Measurements from ENCODE around the gene ZIC1. TPM values are rescaled to one million over a fixed set of nuclear protein-coding genes. Genes with fewer than 3 reads are reported as not detected.

The ZIC1 gene
- polyA plus RNA-seq, 4 donors: 0.03 TPM; not detected in 3

DNA sequence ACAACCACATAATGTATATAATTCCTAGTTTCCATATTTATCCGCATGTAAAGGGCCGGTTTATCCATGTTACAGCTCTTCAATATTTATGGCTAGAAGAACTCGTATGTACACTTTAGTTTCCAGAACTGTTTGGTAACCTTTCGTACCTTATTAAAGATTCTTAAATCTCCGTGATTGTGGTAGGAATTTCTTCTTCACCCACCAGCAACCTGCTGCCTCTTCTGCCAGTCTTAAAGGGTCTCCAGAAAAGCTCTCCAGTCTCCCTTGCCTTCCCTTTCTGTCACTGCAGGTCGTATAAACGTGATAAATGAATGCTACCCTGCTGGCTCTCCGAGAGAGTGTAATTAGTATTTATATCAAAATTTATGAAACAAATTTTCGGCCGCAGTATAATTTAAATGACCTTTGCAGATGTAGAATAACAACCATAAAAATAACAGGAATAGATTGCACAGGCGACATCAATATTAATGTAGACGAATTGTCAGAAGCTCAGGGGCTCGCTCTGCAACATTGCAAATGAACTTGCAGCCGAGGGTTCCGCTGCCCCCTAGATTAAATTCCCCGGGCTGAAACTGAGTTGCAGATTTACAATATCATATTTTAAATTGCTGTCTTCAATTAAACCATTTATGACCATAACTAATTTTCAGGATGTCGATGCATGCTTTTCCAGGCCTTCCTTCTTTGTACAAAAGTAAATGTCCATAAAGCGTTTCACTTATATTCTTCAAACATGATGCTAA, 5.4 kb downstream of the ZIC1 start:
- Histone ChIP-seq H3K4me1 (ENCODE audit: control insufficient read depth in 3 of 3, insufficient read depth in 2 of 3, low read depth in 1 of 3, low read length in 2 of 3) (peaks cover 0 to 19% (median 3%) of the 10 kb centered on the region in 3 donors), H3K27ac (ENCODE audit: low read depth in 1 of 3, low read length in 2 of 3) (no peak overlapping the region), H3K36me3 (ENCODE audit: control insufficient read depth in 3 of 3, insufficient read depth in 2 of 3, low read depth in 1 of 3, low read length in 3 of 3) (no peaks in the 10 kb centered on the region), H3K9me3 (ENCODE audit: control insufficient read depth in 2 of 2, insufficient read depth in 1 of 2, low read depth in 1 of 2, low read length in 1 of 2) (peaks cover 0 to 2% of the 10 kb centered on the region in 2 donors), H3K4me3 (ENCODE audit: low read depth in 1 of 3, low read length in 3 of 3) (no peak overlapping the region), H3K27me3 (ENCODE audit: control insufficient read depth in 3 of 3, insufficient read depth in 3 of 3, low read length in 3 of 3) (peaks cover 9 to 87% (median 58%) of the 10 kb centered on the region in 3 donors)
- FAIRE-seq (no peak), DNase-seq (no peak)
- 13 to 20% (median 14%) methylated on average over 18 of the region's 18 CpGs for whole genome bisulfite sequencing, 3 donors

GRCh38 chr3:147415286-147415685, 6.1 kb downstream of the ZIC1 start:
- Histone ChIP-seq H3K4me1 (ENCODE audit: control insufficient read depth in 3 of 3, insufficient read depth in 2 of 3, low read depth in 1 of 3, low read length in 2 of 3) (peaks cover 0 to 18% (median 3%) of the 10 kb centered on the region in 3 donors), H3K27ac (ENCODE audit: low read depth in 1 of 3, low read length in 2 of 3) (no peak overlapping the region), H3K27me3 (ENCODE audit: control insufficient read depth in 3 of 3, insufficient read depth in 3 of 3, low read length in 3 of 3) (peaks cover 9 to 87% (median 59%) of the 10 kb centered on the region in 3 donors), H3K4me3 (ENCODE audit: low read depth in 1 of 3, low read length in 3 of 3) (no peak overlapping the region), H3K36me3 (ENCODE audit: control insufficient read depth in 3 of 3, insufficient read depth in 2 of 3, low read depth in 1 of 3, low read length in 3 of 3) (no peaks in the 10 kb centered on the region), H3K9me3 (ENCODE audit: control insufficient read depth in 2 of 2, insufficient read depth in 1 of 2, low read depth in 1 of 2, low read length in 1 of 2) (peaks cover 0 to 9% of the 10 kb centered on the region in 2 donors)
- DNase-seq (no peak), FAIRE-seq (no peak)
- WGBS, 3 donors: 10 to 14% (median 13%) methylated on average over 6 of the region's 6 CpGs

DNA sequence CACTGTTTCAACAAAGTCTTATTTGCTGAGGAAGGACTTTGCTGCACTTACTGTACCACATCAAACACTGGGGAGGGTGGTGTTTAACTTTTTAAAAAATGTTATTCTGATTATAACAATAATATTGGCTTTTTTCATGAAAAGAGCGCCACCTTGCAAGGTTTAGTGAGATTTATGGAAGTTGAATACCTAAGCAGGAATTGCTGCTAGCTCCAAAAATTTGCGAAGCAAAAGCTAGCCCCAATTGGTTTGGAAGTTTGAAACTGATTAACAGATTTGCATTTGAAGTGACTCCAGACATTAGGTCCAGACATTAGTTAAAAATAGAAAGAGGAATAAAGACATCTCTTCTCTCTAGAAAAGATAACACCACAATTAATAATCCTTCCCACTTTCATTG, 6.7 kb downstream of the ZIC1 start:
- peaks cover 0 to 14% of the 10 kb centered on the region in 2 donors for H3K9me3 ChIP-seq (ENCODE audit: control insufficient read depth in 2 of 2, insufficient read depth in 1 of 2, low read depth in 1 of 2, low read length in 1 of 2)
- FAIRE-seq: no peak

GRCh38 chr3:147416931-147417330, 7.8 kb downstream of the ZIC1 start:
- 3 to 4% (median 4%) methylated on average over 1 of the region's 1 CpG for WGBS, 3 donors
- Histone ChIP-seq H3K27me3 (ENCODE audit: control insufficient read depth in 3 of 3, insufficient read depth in 3 of 3, low read length in 3 of 3) (peaks cover 4 to 87% (median 57%) of the 10 kb centered on the region in 3 donors), H3K9me3 (ENCODE audit: control insufficient read depth in 2 of 2, insufficient read depth in 1 of 2, low read depth in 1 of 2, low read length in 1 of 2) (peaks cover 0 to 20% of the 10 kb centered on the region in 2 donors), H3K4me1 (ENCODE audit: control insufficient read depth in 3 of 3, insufficient read depth in 2 of 3, low read depth in 1 of 3, low read length in 2 of 3) (peaks cover 0 to 9% (median 3%) of the 10 kb centered on the region in 3 donors), H3K4me3 (ENCODE audit: low read depth in 1 of 3, low read length in 3 of 3) (no peak overlapping the region), H3K27ac (ENCODE audit: low read depth in 1 of 3, low read length in 2 of 3) (no peak overlapping the region), H3K36me3 (ENCODE audit: control insufficient read depth in 3 of 3, insufficient read depth in 2 of 3, low read depth in 1 of 3, low read length in 3 of 3) (no peaks in the 10 kb centered on the region)
- no peak for FAIRE-seq
- no peak for DNase-seq

More for the DNA sequence above, 6.7 kb downstream of the ZIC1 start:
- no peak for DNase-seq
- no peak overlapping the region for H3K27ac ChIP-seq (ENCODE audit: low read depth in 1 of 3, low read length in 2 of 3)
- 3 to 13% (median 7%) methylated on average over 2 of the region's 2 CpGs for WGBS, 3 donors
- H3K4me3 ChIP-seq (ENCODE audit: low read depth in 1 of 3, low read length in 3 of 3): no peak overlapping the region
- H3K36me3 ChIP-seq (ENCODE audit: control insufficient read depth in 3 of 3, insufficient read depth in 2 of 3, low read depth in 1 of 3, low read length in 3 of 3): no peaks in the 10 kb centered on the region
- peaks cover 0 to 12% (median 3%) of the 10 kb centered on the region in 3 donors for H3K4me1 ChIP-seq (ENCODE audit: control insufficient read depth in 3 of 3, insufficient read depth in 2 of 3, low read depth in 1 of 3, low read length in 2 of 3)
- peaks cover 7 to 87% (median 58%) of the 10 kb centered on the region in 3 donors for H3K27me3 ChIP-seq (ENCODE audit: control insufficient read depth in 3 of 3, insufficient read depth in 3 of 3, low read length in 3 of 3)

DNA sequence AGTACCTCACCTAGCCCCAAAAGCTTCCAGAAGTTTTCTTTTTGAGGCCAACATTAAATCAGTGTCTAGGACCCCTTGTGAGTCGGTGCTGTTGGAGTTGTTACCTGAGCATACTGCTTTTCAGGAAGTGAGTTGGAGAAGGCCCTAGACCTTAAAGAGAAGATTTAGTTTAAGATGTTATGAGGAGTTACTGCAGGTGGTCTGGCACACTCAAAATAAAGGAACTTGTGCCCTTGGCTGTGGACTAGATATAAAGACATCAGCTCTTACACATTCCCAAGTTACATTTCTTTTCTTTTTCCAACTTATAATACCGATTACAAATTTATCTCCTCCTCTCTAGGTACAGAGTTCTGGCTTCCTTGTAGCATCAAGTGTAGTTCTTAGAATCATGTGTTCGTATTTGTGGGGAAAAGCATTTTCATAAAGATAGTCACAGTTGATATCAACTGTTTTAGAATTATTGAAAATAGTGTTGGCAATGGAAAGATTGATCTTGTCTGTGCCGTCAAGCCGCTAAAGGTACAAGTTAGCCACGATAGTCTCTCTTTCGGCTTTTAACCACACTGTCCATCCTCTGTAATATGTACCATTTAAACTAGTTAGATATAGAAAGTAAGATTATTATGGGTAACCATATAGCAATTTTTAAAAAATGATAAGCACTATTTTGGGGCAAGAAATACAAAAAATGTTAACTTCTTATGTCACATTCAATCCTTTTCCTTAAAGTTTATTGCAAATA, 8.6 kb downstream of the ZIC1 start:
- 29 to 42% (median 34%) methylated on average over 7 of the region's 7 CpGs for WGBS, 3 donors
- H3K4me1 ChIP-seq (ENCODE audit: control insufficient read depth in 3 of 3, insufficient read depth in 2 of 3, low read depth in 1 of 3, low read length in 2 of 3): peaks cover 0 to 9% (median 3%) of the 10 kb centered on the region in 3 donors
- no peaks in the 10 kb centered on the region for H3K36me3 ChIP-seq (ENCODE audit: control insufficient read depth in 3 of 3, insufficient read depth in 2 of 3, low read depth in 1 of 3, low read length in 3 of 3)
- H3K9me3 ChIP-seq (ENCODE audit: control insufficient read depth in 2 of 2, insufficient read depth in 1 of 2, low read depth in 1 of 2, low read length in 1 of 2): peaks cover 0 to 21% of the 10 kb centered on the region in 2 donors
- no peak overlapping the region for H3K4me3 ChIP-seq (ENCODE audit: low read depth in 1 of 3, low read length in 3 of 3)
- no peak overlapping the region for H3K27ac ChIP-seq (ENCODE audit: low read depth in 1 of 3, low read length in 2 of 3)
- peaks cover 4 to 85% (median 57%) of the 10 kb centered on the region in 3 donors for H3K27me3 ChIP-seq (ENCODE audit: control insufficient read depth in 3 of 3, insufficient read depth in 3 of 3, low read length in 3 of 3)
- no peak for FAIRE-seq
- no peak for DNase-seq

GRCh38 chr3:147418371-147418781, 9.2 kb downstream of the ZIC1 start:
- no peak overlapping the region for H3K4me3 ChIP-seq (ENCODE audit: low read depth in 1 of 3, low read length in 3 of 3)
- DNase-seq (no peak), FAIRE-seq (no peak)
- H3K9me3 ChIP-seq (ENCODE audit: control insufficient read depth in 2 of 2, insufficient read depth in 1 of 2, low read depth in 1 of 2, low read length in 1 of 2): peaks cover 0 to 27% of the 10 kb centered on the region in 2 donors
- peaks cover 0 to 7% (median 0%) of the 10 kb centered on the region in 3 donors for H3K4me1 ChIP-seq (ENCODE audit: control insufficient read depth in 3 of 3, insufficient read depth in 2 of 3, low read depth in 1 of 3, low read length in 2 of 3)
- whole genome bisulfite sequencing, 3 donors: 19 to 22% (median 21%) methylated on average over 4 of the region's 4 CpGs
- no peak overlapping the region for H3K27ac ChIP-seq (ENCODE audit: low read depth in 1 of 3, low read length in 2 of 3)
- no peaks in the 10 kb centered on the region for H3K36me3 ChIP-seq (ENCODE audit: control insufficient read depth in 3 of 3, insufficient read depth in 2 of 3, low read depth in 1 of 3, low read length in 3 of 3)
- H3K27me3 ChIP-seq (ENCODE audit: control insufficient read depth in 3 of 3, insufficient read depth in 3 of 3, low read length in 3 of 3): peaks cover 4 to 85% (median 57%) of the 10 kb centered on the region in 3 donors

- Histone ChIP-seq H3K4me3 (ENCODE audit: low read depth in 1 of 3, low read length in 3 of 3) (no peak overlapping the region), H3K36me3 (ENCODE audit: control insufficient read depth in 3 of 3, insufficient read depth in 2 of 3, low read depth in 1 of 3, low read length in 3 of 3) (no peaks in the 10 kb centered on the region), H3K27ac (ENCODE audit: low read depth in 1 of 3, low read length in 2 of 3) (no peak overlapping the region), H3K27me3 (ENCODE audit: control insufficient read depth in 3 of 3, insufficient read depth in 3 of 3, low read length in 3 of 3) (peaks cover 7 to 86% (median 63%) of the 10 kb centered on the region in 3 donors), H3K9me3 (ENCODE audit: control insufficient read depth in 2 of 2, insufficient read depth in 1 of 2, low read depth in 1 of 2, low read length in 1 of 2) (peaks cover 0 to 27% of the 10 kb centered on the region in 2 donors), H3K4me1 (ENCODE audit: control insufficient read depth in 3 of 3, insufficient read depth in 2 of 3, low read depth in 1 of 3, low read length in 2 of 3) (peaks cover 0 to 7% (median 0%) of the 10 kb centered on the region in 3 donors)
- no peak for DNase-seq
- no peak for FAIRE-seq
- 4 to 9% (median 9%) methylated on average over 53 to 54 of the region's 54 CpGs for WGBS, 3 donors
These were observed 9.9 kb downstream of the ZIC1 start for GRCh38 chr3:147418808-147419701.

Measured in small intestine (tissue), 7 donors.